ENCODE measurements around the gene IGFALS.

IGFALS gene

GRCh38 chr16:1741553-1742165, 51.8 kb downstream of the IGFALS start:
- DNase-seq = no peak

DNA sequence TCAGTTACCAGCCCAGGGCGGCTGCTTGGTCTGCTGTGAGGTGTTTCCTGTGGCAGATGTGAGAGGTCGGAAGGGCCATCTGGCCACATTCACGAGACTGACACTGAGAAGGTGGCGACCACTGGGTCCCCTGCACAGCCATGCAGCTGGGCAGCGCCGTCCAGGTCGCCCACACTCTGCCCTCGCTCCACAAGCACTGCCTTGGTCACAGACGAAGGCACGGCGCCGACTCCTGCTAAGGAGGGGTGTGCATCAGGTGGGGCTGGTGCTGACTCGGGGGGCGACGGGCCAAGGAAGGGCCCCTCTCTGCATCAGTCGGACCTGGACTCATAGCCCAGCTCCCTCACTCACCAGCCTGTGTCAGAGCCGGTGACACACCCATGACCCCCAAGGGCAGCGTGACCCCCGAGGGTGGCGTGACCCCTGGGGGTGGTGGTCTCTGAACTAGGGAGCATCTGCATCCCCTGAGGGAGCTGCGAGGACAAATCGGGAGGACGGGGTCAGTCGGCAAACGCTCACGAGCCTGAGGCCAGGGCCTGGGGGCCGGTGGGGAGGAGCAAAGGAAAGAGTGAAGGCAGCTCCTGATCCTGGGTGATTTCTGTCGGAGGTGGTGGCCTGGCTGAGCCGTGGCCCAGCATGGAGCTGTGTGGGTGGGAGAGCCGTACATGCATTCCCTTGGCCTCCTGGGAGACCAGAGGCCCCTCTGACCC, 52.6 kb downstream of the IGFALS start:
- DNase-seq = no peak

Data from NCI-H69 (cell line).